GM20000 (cell line): ENCODE measurements around the gene PTCD2.

Source experiments
- DNase-seq: peaks from one replicate; pipeline ENCODE4 v3.0.0; 2012; ENCODE audit warnings: low spot score
- TF ChIP-seq, protein P1 (sequence below): IDR thresholded peaks from 2 replicates; pipeline ENCODE4 v1.5.1; 2012; ENCODE audit warnings: mild to moderate bottlenecking, control low read depth; ENCODE audit errors: extremely low read depth, missing control alignments

The PTCD2 gene

GRCh38 chr5:72407078-72407477, 86.9 kb downstream of the PTCD2 start:
- DNase-seq: no peak
- TF ChIP-seq, protein P1, sequence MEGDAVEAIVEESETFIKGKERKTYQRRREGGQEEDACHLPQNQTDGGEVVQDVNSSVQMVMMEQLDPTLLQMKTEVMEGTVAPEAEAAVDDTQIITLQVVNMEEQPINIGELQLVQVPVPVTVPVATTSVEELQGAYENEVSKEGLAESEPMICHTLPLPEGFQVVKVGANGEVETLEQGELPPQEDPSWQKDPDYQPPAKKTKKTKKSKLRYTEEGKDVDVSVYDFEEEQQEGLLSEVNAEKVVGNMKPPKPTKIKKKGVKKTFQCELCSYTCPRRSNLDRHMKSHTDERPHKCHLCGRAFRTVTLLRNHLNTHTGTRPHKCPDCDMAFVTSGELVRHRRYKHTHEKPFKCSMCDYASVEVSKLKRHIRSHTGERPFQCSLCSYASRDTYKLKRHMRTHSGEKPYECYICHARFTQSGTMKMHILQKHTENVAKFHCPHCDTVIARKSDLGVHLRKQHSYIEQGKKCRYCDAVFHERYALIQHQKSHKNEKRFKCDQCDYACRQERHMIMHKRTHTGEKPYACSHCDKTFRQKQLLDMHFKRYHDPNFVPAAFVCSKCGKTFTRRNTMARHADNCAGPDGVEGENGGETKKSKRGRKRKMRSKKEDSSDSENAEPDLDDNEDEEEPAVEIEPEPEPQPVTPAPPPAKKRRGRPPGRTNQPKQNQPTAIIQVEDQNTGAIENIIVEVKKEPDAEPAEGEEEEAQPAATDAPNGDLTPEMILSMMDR: no peak

- TF ChIP-seq, protein P1: no peak
- DNase-seq: no peak
Measured at GRCh38 chr5:72407541-72407940, 87.4 kb downstream of the PTCD2 start.

DNA sequence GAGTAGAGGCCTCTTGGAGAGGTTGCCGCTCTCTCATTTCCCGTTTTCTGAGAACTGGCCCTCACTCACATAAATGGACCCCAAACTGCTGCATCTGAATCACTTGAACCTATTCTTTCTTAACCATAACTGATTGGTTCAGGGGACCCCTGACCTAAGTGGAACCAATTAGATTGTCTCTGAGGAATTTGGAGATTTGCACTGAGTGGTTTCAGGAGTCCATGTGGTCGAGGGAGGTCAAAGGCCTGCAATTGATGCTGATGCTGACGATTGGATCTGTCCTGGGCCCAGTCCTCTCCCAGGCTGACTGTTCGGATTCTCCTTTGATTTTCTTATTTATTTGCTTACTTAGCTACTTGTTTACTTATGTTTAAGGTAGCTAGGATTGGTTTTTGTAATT, 88.0 kb downstream of the PTCD2 start:
- no peak for DNase-seq
- TF ChIP-seq, protein P1: no peak

DNA sequence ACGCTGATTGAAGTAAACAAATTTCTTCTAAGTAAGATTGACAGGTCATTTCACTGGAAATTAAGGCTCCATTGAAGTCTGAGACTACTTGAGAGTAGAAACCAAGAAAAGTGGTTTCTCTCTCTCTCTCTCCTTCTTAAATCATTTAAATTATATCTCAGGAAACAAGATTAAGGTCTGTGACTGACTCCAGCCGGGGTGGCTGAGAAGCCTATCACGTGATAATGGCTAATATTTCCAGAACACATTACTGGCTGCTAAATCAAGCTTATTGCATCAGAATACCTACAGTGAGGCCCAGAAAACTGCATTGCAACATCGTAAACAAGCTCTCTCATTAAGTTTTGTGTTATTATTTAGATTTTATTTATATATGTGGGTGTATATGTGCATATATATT, 88.4 kb downstream of the PTCD2 start:
- DNase-seq: no peak
- TF ChIP-seq, protein P1: no peak

DNA sequence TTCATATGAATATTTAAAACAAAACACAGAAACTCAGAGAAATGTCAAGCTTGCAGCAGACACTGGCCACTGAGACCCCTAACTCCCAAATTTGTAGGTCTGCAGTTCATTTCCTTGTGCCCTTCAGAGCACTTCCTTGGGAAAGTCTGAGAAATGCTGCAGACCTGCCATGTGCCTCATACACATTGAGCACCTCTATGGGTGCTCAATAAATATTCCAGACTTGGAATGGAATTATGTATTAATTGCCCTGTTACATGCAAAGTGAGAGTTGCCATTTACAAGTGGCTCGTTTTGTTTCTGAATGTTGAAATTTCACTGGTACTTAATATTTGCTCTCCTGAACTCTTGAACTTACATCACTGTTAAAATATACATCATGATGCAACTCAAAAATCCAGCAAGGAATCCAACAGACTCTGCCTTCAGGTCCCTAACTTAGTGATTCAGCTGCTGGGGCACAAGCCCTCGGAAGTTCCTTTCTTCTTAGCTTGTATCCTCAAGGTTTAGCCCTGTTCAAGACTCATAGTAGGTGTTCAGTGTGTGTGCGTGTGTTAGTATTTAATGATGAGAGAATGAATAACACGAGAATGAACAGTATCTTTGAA, 90.6 kb downstream of the PTCD2 start:
- TF ChIP-seq, protein P1: no peak
- no peak for DNase-seq

DNA sequence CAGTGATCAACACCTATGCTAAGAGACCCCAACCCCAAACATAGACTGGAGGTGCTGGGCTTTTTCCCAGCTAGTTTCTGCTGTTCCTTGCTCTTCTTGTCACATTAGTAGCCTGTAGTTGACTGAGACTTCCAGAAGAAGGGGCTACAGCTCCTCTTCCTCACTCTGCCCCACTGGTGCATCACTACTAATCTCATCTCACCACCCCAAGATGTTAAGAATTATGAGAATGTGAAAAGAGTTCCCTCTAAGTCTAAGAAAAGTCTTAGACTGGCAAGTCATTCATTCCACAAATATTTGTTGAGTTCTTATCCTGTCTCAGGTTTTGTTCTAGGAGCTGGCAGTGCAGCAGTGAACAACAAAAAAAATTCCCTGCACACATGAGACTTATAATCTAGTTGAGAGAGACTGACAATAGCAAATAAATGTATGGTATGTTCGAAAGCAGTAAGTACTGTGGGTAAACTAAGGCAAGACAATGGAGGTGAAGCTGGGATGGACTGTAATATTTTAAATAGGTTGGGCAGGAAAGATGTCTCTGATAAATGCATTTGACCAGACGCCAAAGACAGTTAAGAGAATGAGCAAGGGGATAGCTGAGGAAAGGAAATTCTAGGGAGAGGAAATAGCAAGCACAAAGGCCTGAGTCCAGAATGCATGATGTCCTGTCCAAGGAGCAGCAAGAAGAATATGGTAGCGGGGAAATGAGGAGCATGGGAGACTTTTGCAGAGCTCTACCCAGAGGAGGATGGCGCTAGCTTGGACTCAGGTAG, 92.3 kb downstream of the PTCD2 start:
- no peak for DNase-seq

More for the DNA sequence above, 92.3 kb downstream of the PTCD2 start:
- TF ChIP-seq, protein P1: no peak
